H1 (cell line): ENCODE results near the gene SPAG17. TPM values are rescaled to one million over a fixed set of nuclear protein-coding genes. Genes with fewer than 3 reads are reported as not detected.

Experiments
- CTCF ChIA-PET: fragments of 300-600 bp; sonication (Branson Sonifier 250); formaldehyde crosslinking; loops from one replicate; lab custom pipeline; 2021; ENCODE audit not compliant: partially characterized antibody; lab: Charles Lee
- POLR2A ChIA-PET: fragments of 300-600 bp; sonication (Branson Sonifier 250); formaldehyde crosslinking; loops from one replicate; lab custom pipeline; 2021; ENCODE audit warnings: inconsistent platforms; ENCODE audit not compliant: partially characterized antibody; lab: Charles Lee
- DNase-seq, 2 experiments: peaks; one replicate each; pipeline versions ENCODE4 v3.0.0 to v3.0.0-alpha.2; 2010 to 2022; ENCODE audit warnings: low spot score in 2 of 2, low read depth in 1 of 2, mixed read lengths in 1 of 2
- FAIRE-seq: peaks from 2 replicates; lab custom pipeline; 2011; peaks lifted over from hg19 to GRCh38; lab: Jason Lieb, UNC
- H2AFZ ChIP-seq: 2 replicates; pipeline ENCODE4 v1.8.1; 2012; ENCODE audit warnings: low read length, inconsistent platforms
- H2AK5ac ChIP-seq: 2 replicates; pipeline ENCODE4 v1.6.1; 2013; ENCODE audit warnings: low read depth, low read length
- H2BK120ac ChIP-seq: replicated peaks from 2 replicates; pipeline ENCODE3; 2013; ENCODE audit warnings: low read depth, low read length, inconsistent platforms
- H2BK12ac ChIP-seq: 2 replicates; pipeline ENCODE4 v1.6.1; 2013; ENCODE audit warnings: low read depth, low read length
- H2BK15ac ChIP-seq: 2 replicates; pipeline ENCODE4 v1.6.1; 2013; ENCODE audit warnings: low read length
- H2BK20ac ChIP-seq: 2 replicates; pipeline ENCODE4 v1.6.1; 2013; ENCODE audit warnings: low read length
- H2BK5ac ChIP-seq: 2 replicates; pipeline ENCODE4 v1.6.1; 2013; ENCODE audit warnings: low read depth, low read length
- H3K14ac ChIP-seq: 2 replicates; pipeline ENCODE4 v1.6.1; 2013; ENCODE audit warnings: inconsistent platforms; ENCODE audit not compliant: insufficient read length
- H3K18ac ChIP-seq: 2 replicates; pipeline ENCODE4 v1.6.1; 2013; ENCODE audit warnings: low read length; ENCODE audit errors: extremely low read depth
- H3K23ac ChIP-seq: 2 replicates; pipeline ENCODE4 v1.6.1; 2013; ENCODE audit warnings: inconsistent platforms; ENCODE audit not compliant: insufficient read length
- H3K23me2 ChIP-seq: 2 replicates; pipeline ENCODE4 v1.6.1; 2013; ENCODE audit warnings: low read depth, low read length
- H3K27ac ChIP-seq: 2 replicates; pipeline ENCODE4 v1.6.1; 2011; ENCODE audit warnings: low read depth, low read length, inconsistent platforms
- H3K27me3 ChIP-seq, 4 experiments: replicated peaks in 1 of 4; 1 replicate in 1 of 4; 2 replicates in 3 of 4; pipeline versions ENCODE4 v1.6.1 to v1.8.1; 2011 to 2013; ENCODE audit warnings: low read length in 3 of 4, mild to moderate bottlenecking in 3 of 4, inconsistent platforms in 2 of 4, mixed read lengths in 2 of 4, moderate library complexity in 1 of 4; ENCODE audit not compliant: control insufficient read depth in 3 of 4, insufficient read depth in 3 of 4; ENCODE audit errors: extremely low read depth in 1 of 4
- H3K36me3 ChIP-seq, 4 experiments: 2 replicates each; pipeline versions ENCODE4 v1.6.1 to v1.8.1; 2011 to 2013; ENCODE audit warnings: mild to moderate bottlenecking in 4 of 4, low read length in 3 of 4, moderate library complexity in 2 of 4, control low read depth in 1 of 4, inconsistent platforms in 1 of 4; ENCODE audit not compliant: insufficient read depth in 4 of 4, control insufficient read depth in 2 of 4
- H3K4ac ChIP-seq: replicated peaks from 2 replicates; pipeline ENCODE3; 2013; ENCODE audit warnings: low read length, low read depth, mixed read lengths, inconsistent platforms; ENCODE audit not compliant: insufficient read length
- H3K4me1 ChIP-seq, 4 experiments: replicated peaks in 1 of 4; 1 replicate in 1 of 4; 2 replicates in 3 of 4; pipeline versions ENCODE4 v1.6.1 to v1.8.1; 2011 to 2013; ENCODE audit warnings: low read length in 3 of 4, inconsistent platforms in 2 of 4, mixed read lengths in 1 of 4; ENCODE audit not compliant: insufficient read depth in 4 of 4, control insufficient read depth in 3 of 4
- H3K4me2 ChIP-seq, 2 experiments: 2 replicates each; pipeline versions ENCODE4 v1.6.1 to v1.8.1; 2011 to 2013; ENCODE audit warnings: low read depth in 2 of 2, low read length in 2 of 2, control low read depth in 1 of 2, inconsistent platforms in 1 of 2, mild to moderate bottlenecking in 1 of 2; ENCODE audit not compliant: insufficient read depth in 1 of 2
- H3K4me3 ChIP-seq, 4 experiments: fragments of 200-600, 300-600 bp in 1 of 4; sonication (generic), shearing (Covaris generic), sonication (Bioruptor Twin) in 1 of 4; 2 replicates each; pipeline versions ENCODE4 v1.5.1 to v1.8.1; 2011 to 2016; ENCODE audit warnings: low read length in 4 of 4, low read depth in 3 of 4, control low read depth in 2 of 4, inconsistent platforms in 2 of 4, mild to moderate bottlenecking in 2 of 4, mixed read lengths in 1 of 4, moderate library complexity in 1 of 4; ENCODE audit not compliant: insufficient read depth in 2 of 4; ENCODE audit errors: extremely low read depth in 1 of 4
- H3K56ac ChIP-seq: replicated peaks from 2 replicates; pipeline ENCODE3; 2013; ENCODE audit warnings: low read depth, mild to moderate bottlenecking, mixed read lengths, low read length, inconsistent platforms; ENCODE audit not compliant: insufficient read length
- H3K79me1 ChIP-seq: 2 replicates; pipeline ENCODE4 v1.6.1; 2013; ENCODE audit warnings: low read depth, low read length, control low read depth
- H3K79me2 ChIP-seq, 2 experiments: 2 replicates each; pipeline versions ENCODE4 v1.6.1 to v1.8.1; 2012 to 2013; ENCODE audit warnings: low read length in 2 of 2, mild to moderate bottlenecking in 2 of 2, inconsistent platforms in 1 of 2; ENCODE audit not compliant: insufficient read depth in 2 of 2, control insufficient read depth in 1 of 2
- H3K9ac ChIP-seq, 4 experiments: replicated peaks in 1 of 4; 1 replicate in 1 of 4; 2 replicates in 3 of 4; pipeline versions ENCODE4 v1.6.1 to v1.8.1; 2011 to 2013; ENCODE audit warnings: low read depth in 3 of 4, low read length in 3 of 4, control low read depth in 2 of 4, mild to moderate bottlenecking in 2 of 4, moderate library complexity in 2 of 4, inconsistent platforms in 1 of 4; ENCODE audit errors: extremely low read depth in 1 of 4
- H3K9me3 ChIP-seq, 2 experiments: 2 replicates each; pipeline versions ENCODE4 v1.6.1 to v1.8.1; 2012 to 2013; ENCODE audit warnings: mild to moderate bottlenecking in 2 of 2, moderate library complexity in 2 of 2, control low read depth in 1 of 2, inconsistent platforms in 1 of 2, low read depth in 1 of 2, low read length in 1 of 2, mixed read lengths in 1 of 2; ENCODE audit not compliant: insufficient read depth in 2 of 2
- H4K20me1 ChIP-seq, 2 experiments: replicated peaks in 1 of 2; 2 replicates each; pipeline versions ENCODE3 to v1.8.1; 2011 to 2013; ENCODE audit warnings: inconsistent platforms in 2 of 2, low read length in 2 of 2, mild to moderate bottlenecking in 1 of 2; ENCODE audit not compliant: insufficient read depth in 2 of 2, control insufficient read depth in 1 of 2
- H4K5ac ChIP-seq: 2 replicates; pipeline ENCODE4 v1.6.1; 2013; ENCODE audit warnings: low read length, low read depth, mixed read lengths, inconsistent platforms; ENCODE audit not compliant: insufficient read length
- H4K8ac ChIP-seq: 2 replicates; pipeline ENCODE4 v1.8.0; 2013; ENCODE audit warnings: mild to moderate bottlenecking, moderate library complexity, low read length, inconsistent platforms; ENCODE audit not compliant: insufficient read depth; ENCODE audit errors: extremely low read depth
- H4K91ac ChIP-seq: replicated peaks from 2 replicates; pipeline ENCODE3; 2013; ENCODE audit warnings: low read length, mixed read lengths, inconsistent platforms; ENCODE audit not compliant: insufficient read length
- CEBPB ChIP-seq: IDR thresholded peaks from 2 replicates; pipeline ENCODE4 v1.6.1; 2012; ENCODE audit warnings: low read depth, low read length
- CTCF ChIP-seq, 3 experiments: IDR thresholded peaks; 1 replicate in 2 of 3; 2 replicates in 1 of 3; pipeline versions ENCODE4 v1.5.1 to v1.6.1; 2011; ENCODE audit warnings: low read length in 3 of 3, mild to moderate bottlenecking in 3 of 3, inconsistent platforms in 2 of 3, low read depth in 1 of 3, moderate library complexity in 1 of 3; ENCODE audit not compliant: insufficient read depth in 1 of 3; ENCODE audit errors: control extremely low read depth in 1 of 3
- WGBS, 2 experiments: shearing (Covaris generic) in 1 of 2; methylation state at CpG; one replicate each; pipeline versions ENCODE4 v1.1.6 to v1.1.7; 2013 to 2015; ENCODE audit warnings: low lambda C conversion rate in 2 of 2, mixed read lengths in 2 of 2, inconsistent platforms in 1 of 2, low coverage in 1 of 2, missing lambda C conversion rate in 1 of 2; ENCODE audit not compliant: insufficient replicate concordance in 2 of 2, insufficient coverage in 1 of 2, insufficient read length in 1 of 2; ENCODE audit errors: extremely low coverage in 1 of 2, missing lambda C conversion rate in 1 of 2; 5-methylcytosine and 5-hydroxymethylcytosine counted together
- polyA plus RNA-seq, 7 experiments: library from polyadenylated mRNA; depleted of rRNA in 3 of 7; stranded (reverse) in 5 of 7; unstranded in 2 of 7; fragments of >200 nt in 5 of 7; fragments of 200-250 nt in 2 of 7; gene quantifications; 1 replicate in 5 of 7; 2 replicates in 1 of 7; 4 replicates in 1 of 7; pipeline versions ENCODE4 v1.2.1 to v1.2.3, GENCODE V29; 2011 to 2013; ENCODE audit warnings: missing spikeins in 2 of 7, mixed read lengths in 2 of 7
- total RNA-seq: library from RNA; stranded (reverse); fragmentation: NEBNext Ultra II Directional; extraction: Animal tissue kit (Norgen Biotek cat#: 25700); gene quantifications from 2 replicates; pipeline ENCODE4 v1.2.1, GENCODE V29; 2021

SPAG17 gene
- total and polyA plus RNA-seq, 2 of the 8 experiments (the other 6 are each of a cell fraction or from before 2014, with no cell fraction given): 0.56 to 0.62 TPM

GRCh38 chr1:118082984-118083383, 102.0 kb downstream of the SPAG17 start:
- no peak for FAIRE-seq
- Histone ChIP-seq H3K4ac (no peak overlapping the region), H2BK20ac (no peak overlapping the region), H3K23ac (no peak overlapping the region), H3K23me2 (no peaks in the 10 kb centered on the region; the same call in 1 of the 2 replicates), H3K14ac (no peak overlapping the region), H2BK120ac (no peak overlapping the region), H2AFZ (no peak overlapping the region), H3K79me2 (no peaks in the 10 kb centered on the region), H4K8ac (no peak overlapping the region; the same call in 1 of the 2 replicates), H4K91ac (no peak overlapping the region)
- 96% methylated on average over 5 of the region's 5 CpGs; no CpG with 5 or more reads in 1 of the 2 experiments for WGBS, 2 experiments
- TF ChIP-seq CEBPB (no peak), CTCF (IDR thresholded peaks at IDR 0.05; ENCODE audit: control extremely low read depth in 1 of 3, insufficient read depth in 1 of 3, low read depth in 1 of 3, low read length in 3 of 3) (no peak)
- TF ChIP-seq, all 59 proteins: peak for 0
- Histone ChIP-seq H3K4me1 (peaks cover 0 to 3% (median 0%) of the 10 kb centered on the region in 4 experiments; a peak in 2 of 7 replicates), H3K18ac (no peak overlapping the region), H3K4me3 (no peak overlapping the region), H4K5ac (no peak overlapping the region), H3K9me3 (no peaks in the 10 kb centered on the region), H2BK12ac (no peak overlapping the region), H3K27ac (no peak overlapping the region), H2BK15ac (no peak overlapping the region), H3K56ac (no peak overlapping the region), H3K9ac (no peak overlapping the region), H2AK5ac (no peak overlapping the region), H3K27me3 (peaks cover 0 to 2% (median 0%) of the 10 kb centered on the region in 4 experiments; a peak in 1 of 7 replicates), H2BK5ac (no peak overlapping the region), H3K36me3 (no peaks in the 10 kb centered on the region), H3K79me1 (no peaks in the 10 kb centered on the region), H3K4me2 (no peak overlapping the region), H4K20me1 (no peaks in the 10 kb centered on the region)
- DNase-seq: no peak
- ChIA-PET CTCF (interaction anchor here (0.6 to 1.2 kb wide), 5 partner anchors 9 to 1030 kb away, joined by 3 to 4 read pairs (median 3); no protein-coding TSS in a partner anchor), POLR2A (no interaction called here)
